SU-DHL-6 (cell line): Measurements from ENCODE around the gene RRAS2.
A peak's percentile ranks its signal among the peaks of the same experiment; 100 is the strongest.

Experiments used
- H2AFZ ChIP-seq: fragments of 200-600 bp; sonication (generic); 2 replicates; pipeline ENCODE4 v1.6.1; 2014; ENCODE audit warnings: low read depth, mild to moderate bottlenecking, moderate library complexity, mixed read lengths, antibody characterized with exemption, low read length; ENCODE audit not compliant: severe bottlenecking
- H3F3A ChIP-seq: fragments of 200-600 bp; shearing (Covaris generic); 2 replicates; pipeline ENCODE4 v1.6.0; 2016; ENCODE audit warnings: antibody characterized with exemption, mild to moderate bottlenecking; ENCODE audit not compliant: insufficient read depth
- H3K27ac ChIP-seq: fragments of 200-600 bp; sonication (generic); 2 replicates; pipeline ENCODE4 v1.5.1; 2016; ENCODE audit warnings: low read depth, mild to moderate bottlenecking, low read length, moderate library complexity, mixed read lengths
- H3K27me3 ChIP-seq: fragments of 200-600 bp; sonication (generic), shearing (Covaris generic); 2 replicates; pipeline ENCODE4 v1.6.0; 2014; ENCODE audit warnings: mild to moderate bottlenecking, low read length
- H3K36me3 ChIP-seq: fragments of 200-600 bp; sonication (generic); 2 replicates; pipeline ENCODE4 v1.6.1; 2014; ENCODE audit warnings: mild to moderate bottlenecking, low read length, mixed read lengths
- H3K4me2 ChIP-seq: fragments of 300-600, 200-600 bp; shearing (Covaris generic), sonication (generic); 2 replicates; pipeline ENCODE4 v1.6.0; 2014; ENCODE audit warnings: low read length, low read depth, mild to moderate bottlenecking; ENCODE audit not compliant: poor library complexity, severe bottlenecking
- H3K4me3 ChIP-seq: fragments of 200-600 bp; sonication (generic); 2 replicates; pipeline ENCODE4 v1.5.1; 2014; ENCODE audit warnings: antibody characterized with exemption, low read length, mild to moderate bottlenecking, mixed read lengths; ENCODE audit not compliant: insufficient read depth, poor library complexity, severe bottlenecking
- H3K79me2 ChIP-seq: fragments of 200-600 bp; sonication (generic); 2 replicates; pipeline ENCODE4 v1.6.1; 2014; ENCODE audit warnings: mild to moderate bottlenecking, low read length, moderate library complexity; ENCODE audit not compliant: insufficient read depth
- H3K9ac ChIP-seq: fragments of 200-600 bp; sonication (generic); 2 replicates; pipeline ENCODE4 v1.7.0; 2014; ENCODE audit warnings: mild to moderate bottlenecking, low read length
- H3K9me2 ChIP-seq: fragments of 200-600 bp; sonication (generic); replicated peaks from 2 replicates; pipeline ENCODE4 v1.6.1; 2014; ENCODE audit warnings: low read length; ENCODE audit not compliant: insufficient read depth
- H3K9me3 ChIP-seq: fragments of 200-600 bp; sonication (generic); 2 replicates; pipeline ENCODE4 v1.6.1; 2014; ENCODE audit warnings: low read length, mixed read lengths; ENCODE audit not compliant: insufficient read depth
- H4K20me1 ChIP-seq: fragments of 200-600 bp; sonication (generic); 2 replicates; pipeline ENCODE4 v1.6.1; 2014; ENCODE audit warnings: low read depth, mild to moderate bottlenecking, antibody characterized with exemption, low read length, moderate library complexity, mixed read lengths
- CTCF ChIP-seq: fragments of 200-600 bp; sonication (generic); IDR thresholded peaks from one replicate; pipeline ENCODE4 v1.5.1; 2017; ENCODE audit warnings: antibody characterized with exemption, mild to moderate bottlenecking, low read length, moderate library complexity; ENCODE audit not compliant: insufficient read depth, poor library complexity, severe bottlenecking
- EZH2phosphoT487 ChIP-seq: fragments of 200-600 bp; sonication (generic), shearing (Covaris generic); conservative IDR thresholded peaks from 2 replicates; pipeline ENCODE4 v1.6.1; 2018; ENCODE audit warnings: mild to moderate bottlenecking, antibody characterized with exemption, low read length, moderate library complexity, mixed read lengths

Gene RRAS2

GRCh38 chr11:14334192-14334591, 24.8 kb downstream of the RRAS2 start:
- H3K9me2 ChIP-seq: no peaks in the 10 kb centered on the region
- no peak overlapping the region for H3K9ac ChIP-seq
- H3K27me3 ChIP-seq: no peaks in the 10 kb centered on the region
- peak overlapping the region; percentile 96 for H3K4me2 ChIP-seq
- H3K79me2 ChIP-seq: peaks cover 100% of the 10 kb centered on the region
- H3K27ac ChIP-seq: peak overlapping the region; percentile 95; the same call in 1 of the 2 replicates
- no peaks in the 10 kb centered on the region for H3K9me3 ChIP-seq
- no peak overlapping the region for H3K4me3 ChIP-seq
- peaks cover 17% of the 10 kb centered on the region for H3K36me3 ChIP-seq
- peaks cover 76% of the 10 kb centered on the region for H3F3A ChIP-seq
- peaks cover 23% of the 10 kb centered on the region; the same call in 1 of the 2 replicates for H4K20me1 ChIP-seq
- no peak for TF ChIP-seq CTCF
- no peak for TF ChIP-seq EZH2phosphoT487
- no peak overlapping the region for H2AFZ ChIP-seq

GRCh38 chr11:14331476-14332136, 27.4 kb downstream of the RRAS2 start:
- TF ChIP-seq EZH2phosphoT487 (no peak), CTCF (no peak)
- peak overlapping the region; percentile 96 for H3K4me2 ChIP-seq
- H3K4me3 ChIP-seq: peak overlapping the region; percentile 26
- no peaks in the 10 kb centered on the region for H3K27me3 ChIP-seq
- H4K20me1 ChIP-seq: peaks cover 9% of the 10 kb centered on the region; the same call in 1 of the 2 replicates
- no peak overlapping the region for H2AFZ ChIP-seq
- peak overlapping the region; percentile 39 for H3K9ac ChIP-seq
- no peaks in the 10 kb centered on the region for H3K9me3 ChIP-seq
- H3K36me3 ChIP-seq: peaks cover 4% of the 10 kb centered on the region; the same call in 1 of the 2 replicates
- no peaks in the 10 kb centered on the region for H3K9me2 ChIP-seq
- peaks cover 72% of the 10 kb centered on the region for H3F3A ChIP-seq
- peak overlapping the region; percentile 95 for H3K27ac ChIP-seq
- H3K79me2 ChIP-seq: peaks cover 95% of the 10 kb centered on the region

- no peaks in the 10 kb centered on the region for H3K36me3 ChIP-seq
- peak overlapping the region; percentile 96 for H3K4me2 ChIP-seq
- H3K9me2 ChIP-seq: no peaks in the 10 kb centered on the region
- peak overlapping the region; percentile 95 for H3K27ac ChIP-seq
- H3K27me3 ChIP-seq: no peaks in the 10 kb centered on the region
- H4K20me1 ChIP-seq: peaks cover 9% of the 10 kb centered on the region; the same call in 1 of the 2 replicates
- TF ChIP-seq CTCF (no peak), EZH2phosphoT487 (no peak)
- H3K4me3 ChIP-seq: peak overlapping the region; percentile 8
- H2AFZ ChIP-seq: no peak overlapping the region
- H3K79me2 ChIP-seq: peaks cover 95% of the 10 kb centered on the region
- no peaks in the 10 kb centered on the region for H3K9me3 ChIP-seq
- H3K9ac ChIP-seq: peak overlapping the region; percentile 39
- H3F3A ChIP-seq: peaks cover 72% of the 10 kb centered on the region
Observed at GRCh38 chr11:14330881-14331280, 28.1 kb downstream of the RRAS2 start.
